B cell (primary cell): ENCODE results near the gene AKT3. TPM values are rescaled to one million over a fixed set of nuclear protein-coding genes. Genes with fewer than 3 reads are reported as not detected.

Experiments used
- ATAC-seq: fragments of 200-7000 bp; cut with Tn5 transposase; one replicate; pipeline ENCODE4 v1.10.0; 2021; ENCODE audit warnings: low read depth, mild to moderate bottlenecking, moderate number of reproducible peaks, moderate library complexity
- CTCF ChIA-PET: fragments of 350-600 bp; sonication (Branson Sonifier 250); formaldehyde crosslinking; loops from one replicate; lab custom pipeline; 2021; ENCODE audit warnings: antibody characterized with exemption, inconsistent platforms; lab: Charles Lee
- POLR2A ChIA-PET: fragments of 350-600 bp; sonication (Branson Sonifier 250); formaldehyde crosslinking; loops from one replicate; lab custom pipeline; 2021; ENCODE audit warnings: antibody characterized with exemption; lab: Charles Lee
- DNase-seq: peaks from one replicate; pipeline ENCODE4 v3.0.0; 2013
- H2AFZ ChIP-seq: 2 replicates; pipeline ENCODE4 v1.6.1; 2012; ENCODE audit warnings: mild to moderate bottlenecking, low read depth, low read length; ENCODE audit not compliant: insufficient read depth, poor library complexity, severe bottlenecking
- H3K27ac ChIP-seq, 2 donors: 1 replicate in 1 of 2; 2 replicates in 1 of 2; pipeline ENCODE4 v1.5.1; 2012 to 2013; ENCODE audit warnings: low read length in 2 of 2, mild to moderate bottlenecking in 2 of 2, moderate library complexity in 1 of 2
- H3K27me3 ChIP-seq, 4 experiments: fragments of 200-600 bp in 1 of 4; sonication (generic) in 1 of 4; replicated peaks in 1 of 4; 1 replicate in 2 of 4; 2 replicates in 2 of 4; pipeline versions ENCODE4 v1.6.1 to v1.7.0; 2013 to 2016; ENCODE audit warnings: low read length in 3 of 4, mild to moderate bottlenecking in 2 of 4, mixed read lengths in 1 of 4, moderate library complexity in 1 of 4; ENCODE audit not compliant: insufficient read depth in 4 of 4, control insufficient read depth in 3 of 4; ENCODE audit errors: control extremely low read depth in 1 of 4
- H3K36me3 ChIP-seq, 2 experiments: replicated peaks in 1 of 2; 1 replicate in 1 of 2; 2 replicates in 1 of 2; pipeline versions ENCODE4 v1.6.1 to v1.7.1; 2013; ENCODE audit warnings: low read length in 1 of 2; ENCODE audit not compliant: insufficient read depth in 2 of 2, control insufficient read depth in 1 of 2; ENCODE audit errors: control extremely low read depth in 1 of 2, extremely low read depth in 1 of 2
- H3K4me1 ChIP-seq, 2 donors: fragments of 200-600 bp in 1 of 2; sonication (generic) in 1 of 2; 1 replicate in 1 of 2; 2 replicates in 1 of 2; pipeline versions ENCODE4 v1.5.1 to v1.6.1; 2013 to 2017; ENCODE audit warnings: low read length in 2 of 2; ENCODE audit not compliant: control insufficient read depth in 2 of 2, insufficient read depth in 2 of 2
- H3K4me2 ChIP-seq: replicated peaks from 2 replicates; pipeline ENCODE3; 2012; ENCODE audit warnings: mild to moderate bottlenecking, low read depth, low read length; ENCODE audit not compliant: poor library complexity, severe bottlenecking
- H3K4me3 ChIP-seq, 5 experiments: fragments of 200-600 bp in 1 of 5; sonication (generic) in 1 of 5; 1 replicate in 3 of 5; 2 replicates in 2 of 5; pipeline versions ENCODE4 v1.5.1 to v1.7.0; 2011 to 2016; ENCODE audit warnings: low read length in 4 of 5, mild to moderate bottlenecking in 4 of 5, low read depth in 2 of 5, control low read depth in 1 of 5, moderate library complexity in 1 of 5; ENCODE audit not compliant: insufficient read depth in 1 of 5; ENCODE audit errors: control extremely low read depth in 1 of 5, extremely low read depth in 1 of 5
- H3K79me2 ChIP-seq: fragments of 200-600 bp; sonication (generic); one replicate; pipeline ENCODE4 v1.6.0; 2016; ENCODE audit warnings: low read length; ENCODE audit not compliant: control insufficient read depth, insufficient read depth
- H3K9ac ChIP-seq: fragments of 200-600 bp; sonication (generic); 2 replicates; pipeline ENCODE4 v1.6.1; 2017; ENCODE audit warnings: mild to moderate bottlenecking, low read length, moderate library complexity
- H3K9me3 ChIP-seq, 3 donors: one replicate each; pipeline versions ENCODE4 v1.6.1 to v1.7.1; 2013; ENCODE audit warnings: low read length in 2 of 3; ENCODE audit not compliant: control insufficient read depth in 2 of 3, insufficient read depth in 1 of 3; ENCODE audit errors: control extremely low read depth in 1 of 3
- H4K20me1 ChIP-seq: 2 replicates; pipeline ENCODE4 v1.6.0; 2012; ENCODE audit warnings: mild to moderate bottlenecking, low read length; ENCODE audit not compliant: insufficient read depth, control insufficient read depth, poor library complexity, severe bottlenecking
- H3K27ac Mint-ChIP-seq: one replicate; pipeline ENCODE4 v1.8.0; 2021; ENCODE audit warnings: mixed read lengths
- H3K27me3 Mint-ChIP-seq: one replicate; pipeline ENCODE4 v1.8.0; 2021; ENCODE audit warnings: mixed read lengths
- H3K4me1 Mint-ChIP-seq: one replicate; pipeline ENCODE4 v1.8.0; 2021; ENCODE audit warnings: mixed read lengths
- H3K4me3 Mint-ChIP-seq: one replicate; pipeline ENCODE4 v1.8.0; 2021; ENCODE audit warnings: mixed read lengths
- H3K9me3 Mint-ChIP-seq: one replicate; pipeline ENCODE4 v1.8.0; 2022; ENCODE audit warnings: mixed read lengths; ENCODE audit not compliant: insufficient read depth
- CTCF ChIP-seq: fragments of 200-600 bp; IDR thresholded peaks from one replicate; pipeline ENCODE4 v1.8.0; 2022; ENCODE audit warnings: antibody characterized with exemption, mild to moderate bottlenecking
- EZH2 ChIP-seq: IDR thresholded peaks from 2 replicates; pipeline ENCODE4 v1.6.1; 2012; ENCODE audit warnings: borderline replicate concordance, low read depth, mild to moderate bottlenecking, moderate library complexity, low read length; ENCODE audit not compliant: insufficient read depth, poor library complexity, severe bottlenecking
- WGBS: methylation state at CpG from one replicate; pipeline ENCODE4 v1.1.5; 2013; ENCODE audit warnings: missing lambda C conversion rate; ENCODE audit not compliant: insufficient coverage; 5-methylcytosine and 5-hydroxymethylcytosine counted together
- intact Hi-C: fragments of 100-400 bp; cut with micrococcal nuclease; formaldehyde crosslinking; loops from one replicate; pipeline ENCODE4 v1.10.0; 2022
- polyA plus RNA-seq: library from polyadenylated mRNA; depleted of rRNA; stranded (reverse); fragments of >200 nt; gene quantifications from 2 replicates; pipeline ENCODE4 v1.2.3, GENCODE V29; 2012
- total RNA-seq, 2 donors: library from RNA; stranded (reverse); fragments of 120-200 nt in 1 of 2; gene quantifications; 1 replicate in 1 of 2; 2 replicates in 1 of 2; pipeline versions ENCODE4 v1.2.3 to v1.2.4, GENCODE V29; 2013 to 2022

AKT3 gene
- total and polyA plus RNA-seq, 2 donors (not counting 1 experiment from before 2014, with no cell fraction given) = 4.4 to 148 TPM

- peak overlapping the region; percentile 26 for H3K4me3 Mint-ChIP-seq
- DNase-seq (peak; percentile 32), ATAC-seq (no peak)
- ChIA-PET POLR2A (interaction anchor here (0.6 kb wide), 1 partner anchor 152 kb away, joined by 11 read pairs; no protein-coding TSS in a partner anchor), CTCF (interaction anchor here (0.6 kb wide), 1 partner anchor 13 kb away, joined by 3 read pairs; no protein-coding TSS in a partner anchor)
- H3K4me1 Mint-ChIP-seq = peaks cover 7% of the 10 kb centered on the region
- H3K27ac ChIP-seq = no peak overlapping the region
- no peaks in the 10 kb centered on the region for H3K36me3 ChIP-seq
- no peak overlapping the region for H3K4me3 ChIP-seq
- H4K20me1 ChIP-seq = no peaks in the 10 kb centered on the region
- 0% methylated on average over 1 of the region's 4 CpGs for WGBS
- H3K27ac Mint-ChIP-seq = no peak overlapping the region
- H3K27me3 Mint-ChIP-seq = no peaks in the 10 kb centered on the region
- H3K79me2 ChIP-seq = no peaks in the 10 kb centered on the region
- intact Hi-C loops = no loop called here
- H3K9me3 Mint-ChIP-seq = no peaks in the 10 kb centered on the region
- H2AFZ ChIP-seq = no peak overlapping the region
- H3K9me3 ChIP-seq = no peaks in the 10 kb centered on the region
- H3K9ac ChIP-seq = no peak overlapping the region
- peaks cover 7 to 9% of the 10 kb centered on the region in 2 donors for H3K4me1 ChIP-seq
- no peaks in the 10 kb centered on the region for H3K27me3 ChIP-seq
- TF ChIP-seq EZH2 = no peak
- peak overlapping the region; percentile 37 for H3K4me2 ChIP-seq
Observed at GRCh38 chr1:243638186-243638585, 211.9 kb downstream of the AKT3 start.

GRCh38 chr1:243628476-243628907 is 221.6 kb downstream of the AKT3 start:
- Histone ChIP-seq H3K79me2 (no peaks in the 10 kb centered on the region), H3K27me3 (no peaks in the 10 kb centered on the region), H3K4me3 (no peak overlapping the region), H3K4me2 (no peak overlapping the region), H3K9me3 (peaks cover 2 to 8% (median 3%) of the 10 kb centered on the region in 3 donors), H3K36me3 (peaks cover 1 to 3% of the 10 kb centered on the region in 2 experiments), H3K27ac (no peak overlapping the region), H3K4me1 (no peaks in the 10 kb centered on the region), H3K9ac (no peak overlapping the region), H4K20me1 (no peaks in the 10 kb centered on the region), H2AFZ (no peak overlapping the region)
- Mint-ChIP-seq H3K4me3 (no peak overlapping the region), H3K4me1 (no peaks in the 10 kb centered on the region), H3K27ac (no peak overlapping the region), H3K27me3 (no peaks in the 10 kb centered on the region), H3K9me3 (peaks cover 11% of the 10 kb centered on the region)
- no peak for ATAC-seq
- DNase-seq = no peak
- WGBS = 100% methylated on average over 2 of the region's 2 CpGs
- ChIA-PET POLR2A (interaction anchor here (0.7 kb wide), 1 partner anchor 40 kb away, joined by 3 read pairs; no protein-coding TSS in a partner anchor), CTCF (interaction anchor here (0.5 kb wide), 1 partner anchor 24 kb away, joined by 4 read pairs; no protein-coding TSS in a partner anchor)
- no peak for TF ChIP-seq EZH2
- no peak for TF ChIP-seq CTCF
- intact Hi-C loops = no loop called here
